Mesenchymal stem cell (in vitro differentiated cells and primary cell): ENCODE data around the gene STXBP4.

ENCODE experiments used
- DNase-seq: peaks from one replicate; pipeline ENCODE4 v3.0.0-alpha.2; 2013
- H2AFZ ChIP-seq: one replicate; pipeline ENCODE4 v1.6.1; 2013; ENCODE audit warnings: low read depth, mild to moderate bottlenecking, control low read depth, inconsistent platforms, low read length, moderate library complexity
- H2AK5ac ChIP-seq: 2 replicates; pipeline ENCODE4 v1.6.1; 2013; ENCODE audit warnings: low read length, moderate library complexity, mild to moderate bottlenecking, inconsistent platforms; ENCODE audit not compliant: severe bottlenecking
- H2BK120ac ChIP-seq: one replicate; pipeline ENCODE4 v1.6.1; 2013; ENCODE audit warnings: low read depth, mild to moderate bottlenecking, inconsistent platforms, low read length, moderate library complexity
- H2BK12ac ChIP-seq, 2 experiments: one replicate each; pipeline ENCODE4 v1.6.1; 2013; ENCODE audit warnings: inconsistent platforms in 2 of 2, low read length in 2 of 2, mild to moderate bottlenecking in 2 of 2, moderate library complexity in 2 of 2, control low read depth in 1 of 2
- H2BK15ac ChIP-seq: one replicate; pipeline ENCODE4 v1.6.1; 2013; ENCODE audit warnings: mild to moderate bottlenecking, low read depth, inconsistent platforms; ENCODE audit not compliant: poor library complexity, severe bottlenecking
- H2BK5ac ChIP-seq: 2 replicates; pipeline ENCODE4 v1.6.1; 2013; ENCODE audit warnings: low read depth, mild to moderate bottlenecking, low read length, control low read depth, inconsistent platforms; ENCODE audit not compliant: poor library complexity, severe bottlenecking
- H3K14ac ChIP-seq, 2 experiments: one replicate each; pipeline ENCODE4 v1.6.1; 2013; ENCODE audit warnings: inconsistent platforms in 2 of 2, low read length in 2 of 2, control low read depth in 1 of 2, mild to moderate bottlenecking in 1 of 2, moderate library complexity in 1 of 2
- H3K18ac ChIP-seq, 2 experiments: one replicate each; pipeline ENCODE4 v1.6.1; 2013; ENCODE audit warnings: inconsistent platforms in 2 of 2, low read length in 2 of 2, control low read depth in 1 of 2, low read depth in 1 of 2, mild to moderate bottlenecking in 1 of 2
- H3K23ac ChIP-seq, 2 experiments: one replicate each; pipeline ENCODE4 v1.6.1; 2013; ENCODE audit warnings: inconsistent platforms in 2 of 2, low read length in 2 of 2, mild to moderate bottlenecking in 2 of 2, moderate library complexity in 2 of 2, control low read depth in 1 of 2
- H3K27ac ChIP-seq: 2 replicates; pipeline ENCODE4 v1.5.1; 2013; ENCODE audit warnings: mild to moderate bottlenecking, moderate library complexity, low read length, control low read depth, inconsistent platforms; ENCODE audit not compliant: poor library complexity, severe bottlenecking
- H3K27me3 ChIP-seq, 2 experiments: 2 replicates each; pipeline versions ENCODE4 v1.6.1 to v1.7.0; 2013; ENCODE audit warnings: low read length in 2 of 2, mild to moderate bottlenecking in 2 of 2, moderate library complexity in 2 of 2, control low read depth in 1 of 2, inconsistent platforms in 1 of 2; ENCODE audit not compliant: control insufficient read depth in 1 of 2, insufficient read depth in 1 of 2
- H3K36me3 ChIP-seq, 2 experiments: 2 replicates each; pipeline versions ENCODE4 v1.6.1 to v1.7.0; 2013; ENCODE audit warnings: low read length in 2 of 2, control low read depth in 1 of 2, inconsistent platforms in 1 of 2, low read depth in 1 of 2, mild to moderate bottlenecking in 1 of 2; ENCODE audit not compliant: insufficient read depth in 2 of 2, control insufficient read depth in 1 of 2
- H3K4ac ChIP-seq, 2 experiments: one replicate each; pipeline ENCODE4 v1.6.1; 2013; ENCODE audit warnings: inconsistent platforms in 2 of 2, low read length in 2 of 2, mild to moderate bottlenecking in 2 of 2, moderate library complexity in 2 of 2, control low read depth in 1 of 2, low read depth in 1 of 2
- H3K4me1 ChIP-seq: 2 replicates; pipeline ENCODE4 v1.6.1; 2013; ENCODE audit warnings: low read depth, low read length, control low read depth; ENCODE audit not compliant: control insufficient read depth, insufficient read depth
- H3K4me2 ChIP-seq: 2 replicates; pipeline ENCODE4 v1.6.1; 2013; ENCODE audit warnings: low read length, mild to moderate bottlenecking, inconsistent platforms; ENCODE audit not compliant: poor library complexity, severe bottlenecking
- H3K4me3 ChIP-seq, 2 experiments: 2 replicates each; pipeline versions ENCODE4 v1.5.1 to v1.7.0; 2013; ENCODE audit warnings: low read length in 2 of 2, mild to moderate bottlenecking in 2 of 2, control low read depth in 1 of 2, low read depth in 1 of 2; ENCODE audit not compliant: insufficient read depth in 1 of 2
- H3K79me1 ChIP-seq: replicated peaks from 2 replicates; pipeline ENCODE4 v1.6.1; 2013; ENCODE audit warnings: mild to moderate bottlenecking, control low read depth, low read length, inconsistent platforms; ENCODE audit not compliant: poor library complexity, severe bottlenecking
- H3K9ac ChIP-seq: 2 replicates; pipeline ENCODE4 v1.7.0; 2013; ENCODE audit warnings: mild to moderate bottlenecking, low read length, moderate library complexity
- H3K9me3 ChIP-seq: 2 replicates; pipeline ENCODE4 v1.7.0; 2013; ENCODE audit warnings: mild to moderate bottlenecking, low read length; ENCODE audit not compliant: control insufficient read depth
- H4K8ac ChIP-seq: one replicate; pipeline ENCODE4 v1.6.1; 2013; ENCODE audit warnings: inconsistent platforms, mild to moderate bottlenecking, low read length, moderate library complexity
- H4K91ac ChIP-seq: one replicate; pipeline ENCODE4 v1.6.1; 2013; ENCODE audit warnings: mild to moderate bottlenecking, low read length, inconsistent platforms
- WGBS: methylation state at CpG from one replicate; pipeline ENCODE4 v1.1.7; 2013; ENCODE audit warnings: mixed read lengths; 5-methylcytosine and 5-hydroxymethylcytosine counted together

Gene STXBP4

GRCh38 chr17:55154101-55154500, 185.5 kb downstream of the STXBP4 start:
- no peaks in the 10 kb centered on the region for H3K27me3 ChIP-seq
- no peak overlapping the region for H2AK5ac ChIP-seq
- H3K18ac ChIP-seq, result no peak overlapping the region
- no peak overlapping the region for H3K4ac ChIP-seq
- H3K23ac ChIP-seq, result no peak overlapping the region
- no peaks in the 10 kb centered on the region for H3K9me3 ChIP-seq
- H3K36me3 ChIP-seq, result no peaks in the 10 kb centered on the region
- no CpG with 5 or more reads among the region's 2 CpGs for WGBS
- no peak overlapping the region for H2BK15ac ChIP-seq
- no peak overlapping the region for H2BK12ac ChIP-seq
- no peak overlapping the region for H3K4me2 ChIP-seq
- no peak overlapping the region for H3K9ac ChIP-seq
- no peak for DNase-seq
- H3K27ac ChIP-seq, result no peak overlapping the region
- H2AFZ ChIP-seq, result no peak overlapping the region
- no peak overlapping the region for H3K14ac ChIP-seq
- H2BK5ac ChIP-seq, result no peak overlapping the region
- no peak overlapping the region for H2BK120ac ChIP-seq
- H4K91ac ChIP-seq, result no peak overlapping the region
- no peak overlapping the region for H4K8ac ChIP-seq
- no peak overlapping the region for H3K4me3 ChIP-seq
- no peaks in the 10 kb centered on the region for H3K79me1 ChIP-seq
- H3K4me1 ChIP-seq, result peaks cover 1% of the 10 kb centered on the region

- H3K18ac ChIP-seq, result no peak overlapping the region
- no peak overlapping the region for H2AFZ ChIP-seq
- no peak overlapping the region for H4K8ac ChIP-seq
- H3K36me3 ChIP-seq, result no peaks in the 10 kb centered on the region
- no peak overlapping the region for H3K27ac ChIP-seq
- peaks cover 5% of the 10 kb centered on the region for H3K4me1 ChIP-seq
- no peak overlapping the region for H3K9ac ChIP-seq
- DNase-seq, result no peak
- no peak overlapping the region for H2BK120ac ChIP-seq
- no peak overlapping the region for H4K91ac ChIP-seq
- H3K9me3 ChIP-seq, result no peaks in the 10 kb centered on the region
- H3K23ac ChIP-seq, result no peak overlapping the region
- no peaks in the 10 kb centered on the region for H3K79me1 ChIP-seq
- no peak overlapping the region for H2AK5ac ChIP-seq
- H2BK15ac ChIP-seq, result no peak overlapping the region
- H3K4me3 ChIP-seq, result no peak overlapping the region
- WGBS, result 96% methylated on average over 1 of the region's 2 CpGs
- H2BK12ac ChIP-seq, result no peak overlapping the region
- H3K4ac ChIP-seq, result no peak overlapping the region
- no peak overlapping the region for H3K14ac ChIP-seq
- H3K27me3 ChIP-seq, result no peaks in the 10 kb centered on the region
- no peak overlapping the region for H3K4me2 ChIP-seq
- H2BK5ac ChIP-seq, result no peak overlapping the region
Observed at GRCh38 chr17:55155856-55156560, 187.4 kb downstream of the STXBP4 start.

- H3K9me3 ChIP-seq, result no peaks in the 10 kb centered on the region
- H2AFZ ChIP-seq, result no peak overlapping the region
- no peak overlapping the region for H3K27ac ChIP-seq
- H3K27me3 ChIP-seq, result no peaks in the 10 kb centered on the region
- H3K4me1 ChIP-seq, result peaks cover 5% of the 10 kb centered on the region
- peak; percentile 5 for DNase-seq
- H2BK15ac ChIP-seq, result no peak overlapping the region
- H3K4me2 ChIP-seq, result no peak overlapping the region
- no peak overlapping the region for H4K91ac ChIP-seq
- H3K23ac ChIP-seq, result no peak overlapping the region
- WGBS, result 100% methylated on average over 1 of the region's 2 CpGs
- H3K9ac ChIP-seq, result no peak overlapping the region
- H2BK12ac ChIP-seq, result no peak overlapping the region
- no peak overlapping the region for H2AK5ac ChIP-seq
- no peak overlapping the region for H3K4me3 ChIP-seq
- H3K18ac ChIP-seq, result no peak overlapping the region
- no peaks in the 10 kb centered on the region for H3K36me3 ChIP-seq
- H3K14ac ChIP-seq, result no peak overlapping the region
- H3K79me1 ChIP-seq, result no peaks in the 10 kb centered on the region
- no peak overlapping the region for H3K4ac ChIP-seq
- no peak overlapping the region for H4K8ac ChIP-seq
- H2BK120ac ChIP-seq, result no peak overlapping the region
- H2BK5ac ChIP-seq, result no peak overlapping the region
Observed at GRCh38 chr17:55157165-55157564, 188.6 kb downstream of the STXBP4 start.

GRCh38 chr17:55158439-55158838, 189.9 kb downstream of the STXBP4 start:
- Histone ChIP-seq H4K91ac (no peak overlapping the region), H2AFZ (no peak overlapping the region), H3K14ac (no peak overlapping the region), H3K4me2 (no peak overlapping the region), H4K8ac (no peak overlapping the region), H3K18ac (no peak overlapping the region), H3K27ac (no peak overlapping the region), H3K4me1 (peaks cover 5% of the 10 kb centered on the region), H3K36me3 (no peaks in the 10 kb centered on the region), H2BK120ac (no peak overlapping the region), H3K79me1 (no peaks in the 10 kb centered on the region), H2AK5ac (peak overlapping the region; percentile 98), H2BK15ac (no peak overlapping the region), H2BK5ac (no peak overlapping the region), H2BK12ac (no peak overlapping the region), H3K23ac (no peak overlapping the region), H3K4me3 (no peak overlapping the region), H3K27me3 (no peaks in the 10 kb centered on the region), H3K9me3 (no peaks in the 10 kb centered on the region), H3K9ac (no peak overlapping the region), H3K4ac (no peak overlapping the region)
- DNase-seq, result no peak
- 71% methylated on average over 2 of the region's 2 CpGs for WGBS
